ENCODE measurements around the gene SAYSD1.

The SAYSD1 gene

GRCh38 chr6:39090036-39090435 is 24.9 kb downstream of the SAYSD1 start:
- H2AFZ ChIP-seq (ENCODE audit: low read length), result no peak overlapping the region
- no peaks in the 10 kb centered on the region for H3K36me3 ChIP-seq (replicated peaks; ENCODE audit: insufficient read depth, low read length)
- no peaks in the 10 kb centered on the region for H3K9me3 ChIP-seq (replicated peaks; ENCODE audit: insufficient read depth, low read length)
- no peak for TF ChIP-seq EZH2phosphoT487 (IDR thresholded peaks at IDR 0.05; ENCODE audit: low read length)
- no peak for TF ChIP-seq CTCF (IDR thresholded peaks at IDR 0.05; ENCODE audit: low read length)
- no peak for TF ChIP-seq EZH2 (optimal IDR thresholded peaks at IDR 0.05; ENCODE audit: low read depth, low read length)
- peaks cover 5% of the 10 kb centered on the region; the same call in 1 of the 2 replicates for H3K27me3 ChIP-seq (replicated peaks; ENCODE audit: insufficient read depth, low read length)
- no peak overlapping the region for H3K27ac ChIP-seq (ENCODE audit: low read length)
- no peaks in the 10 kb centered on the region for H3K79me2 ChIP-seq (ENCODE audit: low read length)
- peaks cover 7% of the 10 kb centered on the region for H3K4me1 ChIP-seq (ENCODE audit: low read length)
- no peak overlapping the region for H3K9ac ChIP-seq (ENCODE audit: low read length)
- H3F3A ChIP-seq (ENCODE audit: insufficient read depth, low read length), result no peaks in the 10 kb centered on the region
- no peak for DNase-seq
- H3K4me3 ChIP-seq (ENCODE audit: low read length), result no peak overlapping the region
- no peaks in the 10 kb centered on the region for H3K9me2 ChIP-seq (replicated peaks; ENCODE audit: insufficient read depth, low read length)
- H3K4me2 ChIP-seq (ENCODE audit: low read depth, low read length), result no peak overlapping the region
- H4K20me1 ChIP-seq (ENCODE audit: insufficient read depth, low read length), result no peaks in the 10 kb centered on the region

GRCh38 chr6:39088331-39088730 is 26.7 kb downstream of the SAYSD1 start:
- DNase-seq, result peak; percentile 50
- peaks cover 7% of the 10 kb centered on the region for H3K4me1 ChIP-seq (ENCODE audit: low read length)
- H3K27ac ChIP-seq (ENCODE audit: low read length), result no peak overlapping the region
- no peak overlapping the region for H3K4me3 ChIP-seq (ENCODE audit: low read length)
- no peaks in the 10 kb centered on the region for H3K9me2 ChIP-seq (replicated peaks; ENCODE audit: insufficient read depth, low read length)
- H3K9me3 ChIP-seq (replicated peaks; ENCODE audit: insufficient read depth, low read length), result no peaks in the 10 kb centered on the region
- H4K20me1 ChIP-seq (ENCODE audit: insufficient read depth, low read length), result no peaks in the 10 kb centered on the region
- H3K27me3 ChIP-seq (replicated peaks; ENCODE audit: insufficient read depth, low read length), result peaks cover 5% of the 10 kb centered on the region; the same call in 1 of the 2 replicates
- TF ChIP-seq EZH2phosphoT487 (IDR thresholded peaks at IDR 0.05; ENCODE audit: low read length) (no peak), EZH2 (optimal IDR thresholded peaks at IDR 0.05; ENCODE audit: low read depth, low read length) (no peak), CTCF (IDR thresholded peaks at IDR 0.05; ENCODE audit: low read length) (peak; percentile 15)
- no peaks in the 10 kb centered on the region for H3K79me2 ChIP-seq (ENCODE audit: low read length)
- H3K4me2 ChIP-seq (ENCODE audit: low read depth, low read length), result no peak overlapping the region
- no peak overlapping the region for H2AFZ ChIP-seq (ENCODE audit: low read length)
- no peaks in the 10 kb centered on the region for H3F3A ChIP-seq (ENCODE audit: insufficient read depth, low read length)
- no peak overlapping the region for H3K9ac ChIP-seq (ENCODE audit: low read length)
- H3K36me3 ChIP-seq (replicated peaks; ENCODE audit: insufficient read depth, low read length), result no peaks in the 10 kb centered on the region

- peaks cover 7% of the 10 kb centered on the region for H3K4me1 ChIP-seq (ENCODE audit: low read length)
- no peaks in the 10 kb centered on the region for H4K20me1 ChIP-seq (ENCODE audit: insufficient read depth, low read length)
- no peaks in the 10 kb centered on the region for H3F3A ChIP-seq (ENCODE audit: insufficient read depth, low read length)
- H3K27ac ChIP-seq (ENCODE audit: low read length), result no peak overlapping the region
- no peak overlapping the region for H3K9ac ChIP-seq (ENCODE audit: low read length)
- H3K9me2 ChIP-seq (replicated peaks; ENCODE audit: insufficient read depth, low read length), result no peaks in the 10 kb centered on the region
- H3K4me2 ChIP-seq (ENCODE audit: low read depth, low read length), result no peak overlapping the region
- no peak for DNase-seq
- no peak overlapping the region for H3K4me3 ChIP-seq (ENCODE audit: low read length)
- H3K9me3 ChIP-seq (replicated peaks; ENCODE audit: insufficient read depth, low read length), result no peaks in the 10 kb centered on the region
- peaks cover 5% of the 10 kb centered on the region; the same call in 1 of the 2 replicates for H3K27me3 ChIP-seq (replicated peaks; ENCODE audit: insufficient read depth, low read length)
- no peak overlapping the region for H2AFZ ChIP-seq (ENCODE audit: low read length)
- TF ChIP-seq EZH2 (optimal IDR thresholded peaks at IDR 0.05; ENCODE audit: low read depth, low read length), result no peak
- TF ChIP-seq EZH2phosphoT487 (IDR thresholded peaks at IDR 0.05; ENCODE audit: low read length), result no peak
- TF ChIP-seq CTCF (IDR thresholded peaks at IDR 0.05; ENCODE audit: low read length), result no peak
- no peaks in the 10 kb centered on the region for H3K36me3 ChIP-seq (replicated peaks; ENCODE audit: insufficient read depth, low read length)
- no peaks in the 10 kb centered on the region for H3K79me2 ChIP-seq (ENCODE audit: low read length)
Observed at GRCh38 chr6:39087197-39087596, 27.8 kb downstream of the SAYSD1 start.
